Naive B cell (primary cell): ENCODE results near the gene PMAIP1. TPM values are rescaled to one million over a fixed set of nuclear protein-coding genes. Genes with fewer than 3 reads are reported as not detected.

ENCODE experiments used
- ATAC-seq, 2 donors: fragments of 150-1000 bp; cut with Tn5 transposase; 2 replicates each; pipeline ENCODE4 v1.10.0; 2021; ENCODE audit warnings: low read depth in 2 of 2, mild to moderate bottlenecking in 2 of 2, moderate library complexity in 2 of 2
- DNase-seq: peaks from one replicate; pipeline ENCODE4 v3.0.0; 2022
- H3K27ac Mint-ChIP-seq, 6 donors: one replicate each; pipeline ENCODE4 v1.8.0; 2020 to 2022; ENCODE audit warnings: mild to moderate bottlenecking in 6 of 6, mixed read lengths in 6 of 6, moderate library complexity in 5 of 6, inconsistent platforms in 2 of 6
- H3K27me3 Mint-ChIP-seq, 3 donors: one replicate each; pipeline ENCODE4 v1.8.0; 2021 to 2022; ENCODE audit warnings: mixed read lengths in 3 of 3, mild to moderate bottlenecking in 1 of 3
- H3K36me3 Mint-ChIP-seq, 2 donors: one replicate each; pipeline ENCODE4 v1.8.0; 2020 to 2022; ENCODE audit warnings: mixed read lengths in 2 of 2, inconsistent platforms in 1 of 2, mild to moderate bottlenecking in 1 of 2
- H3K4me1 Mint-ChIP-seq, 3 donors: one replicate each; pipeline ENCODE4 v1.8.0; 2020 to 2022; ENCODE audit warnings: mixed read lengths in 3 of 3, inconsistent platforms in 1 of 3, mild to moderate bottlenecking in 1 of 3, moderate library complexity in 1 of 3
- H3K4me3 Mint-ChIP-seq, 8 donors: one replicate each; pipeline ENCODE4 v1.8.0; 2020 to 2022; ENCODE audit warnings: mild to moderate bottlenecking in 8 of 8, mixed read lengths in 8 of 8, moderate library complexity in 8 of 8, inconsistent platforms in 2 of 8
- H3K9me3 Mint-ChIP-seq, 7 donors: one replicate each; pipeline ENCODE4 v1.8.0; 2020 to 2022; ENCODE audit warnings: mixed read lengths in 7 of 7, mild to moderate bottlenecking in 5 of 7, inconsistent platforms in 2 of 7, moderate library complexity in 1 of 7
- polyA plus RNA-seq, 6 donors: library from polyadenylated mRNA; unstranded; fragments of 300-500 nt; fragmentation: Illumina TruSeq; gene quantifications; one replicate each; pipeline ENCODE4 v1.2.3, GENCODE V29; 2021; ENCODE audit warnings: low read depth in 6 of 6

Gene PMAIP1
- polyA plus RNA-seq, 6 donors from 2014 or later, result 94.5 to 224 (median 158) TPM

GRCh38 chr18:59898093-59898492 is 1.7 kb upstream of the PMAIP1 start:
- Mint-ChIP-seq H3K36me3 (peaks cover 0 to 8% of the 10 kb centered on the region in 2 donors), H3K4me1 (peaks cover 29 to 34% (median 33%) of the 10 kb centered on the region in 3 donors), H3K27ac (peak overlapping the region in 1 of 6 donors; percentile 72), H3K4me3 (peak overlapping the region in 5 of 8 donors; percentile 39 to 99 (median 98)), H3K9me3 (no peaks in the 10 kb centered on the region), H3K27me3 (no peaks in the 10 kb centered on the region)
- no peak for ATAC-seq
- no peak for DNase-seq

- H3K27ac Mint-ChIP-seq, result peak overlapping the region; percentile 96 to 98 (median 97)
- DNase-seq (no peak), ATAC-seq (no peak)
- H3K4me3 Mint-ChIP-seq, result peak overlapping the region; percentile 92 to 99 (median 98)
- peaks cover 32 to 38% (median 36%) of the 10 kb centered on the region in 3 donors for H3K4me1 Mint-ChIP-seq
- no peaks in the 10 kb centered on the region for H3K9me3 Mint-ChIP-seq
- peaks cover 0 to 11% of the 10 kb centered on the region in 2 donors for H3K36me3 Mint-ChIP-seq
- no peaks in the 10 kb centered on the region for H3K27me3 Mint-ChIP-seq
Observed at GRCh38 chr18:59898609-59899297, 1.0 kb upstream of the PMAIP1 start.

- peak; percentile 61 for ATAC-seq
- peaks cover 0 to 11% of the 10 kb centered on the region in 2 donors for H3K36me3 Mint-ChIP-seq
- H3K9me3 Mint-ChIP-seq, result no peaks in the 10 kb centered on the region
- peak overlapping the region; percentile 96 to 100 (median 99) for H3K27ac Mint-ChIP-seq
- DNase-seq, result peak; percentile 81
- peak overlapping the region; percentile 92 to 99 (median 98) for H3K4me3 Mint-ChIP-seq
- H3K27me3 Mint-ChIP-seq, result no peaks in the 10 kb centered on the region
- H3K4me1 Mint-ChIP-seq, result peaks cover 47 to 53% (median 50%) of the 10 kb centered on the region in 3 donors
Observed at GRCh38 chr18:59900222-59901128, 679 bp downstream of the PMAIP1 start.

- Mint-ChIP-seq H3K27ac (peak overlapping the region; percentile 21 to 99 (median 90)), H3K4me1 (peaks cover 64 to 72% (median 65%) of the 10 kb centered on the region in 3 donors), H3K36me3 (peaks cover 0 to 11% of the 10 kb centered on the region in 2 donors), H3K27me3 (no peaks in the 10 kb centered on the region), H3K9me3 (no peaks in the 10 kb centered on the region), H3K4me3 (peak overlapping the region in 5 of 8 donors; percentile 32 to 99 (median 75))
- DNase-seq (no peak), ATAC-seq (no peak)
Observed at GRCh38 chr18:59902131-59902992, 2.6 kb downstream of the PMAIP1 start.

- H3K9me3 Mint-ChIP-seq, result no peaks in the 10 kb centered on the region
- H3K4me3 Mint-ChIP-seq, result peak overlapping the region in 3 of 8 donors; percentile 75 to 94 (median 76)
- DNase-seq, result no peak
- H3K4me1 Mint-ChIP-seq, result peaks cover 67 to 79% (median 69%) of the 10 kb centered on the region in 3 donors
- H3K27me3 Mint-ChIP-seq, result no peaks in the 10 kb centered on the region
- no peak for ATAC-seq
- H3K27ac Mint-ChIP-seq, result peak overlapping the region in 5 of 6 donors; percentile 57 to 96 (median 89)
- H3K36me3 Mint-ChIP-seq, result peaks cover 0 to 11% of the 10 kb centered on the region in 2 donors
Observed at GRCh38 chr18:59902993-59903610, 3.3 kb downstream of the PMAIP1 start.

- Mint-ChIP-seq H3K4me1 (peaks cover 71 to 78% (median 71%) of the 10 kb centered on the region in 3 donors), H3K27ac (peak overlapping the region; percentile 96 to 99 (median 99)), H3K4me3 (peak overlapping the region; percentile 39 to 87 (median 84)), H3K36me3 (peaks cover 0 to 11% of the 10 kb centered on the region in 2 donors), H3K9me3 (no peaks in the 10 kb centered on the region), H3K27me3 (no peaks in the 10 kb centered on the region)
- ATAC-seq (no peak), DNase-seq (no peak)
Observed at GRCh38 chr18:59904011-59904601, 4.3 kb downstream of the PMAIP1 start.

- Mint-ChIP-seq H3K9me3 (no peaks in the 10 kb centered on the region), H3K27me3 (no peaks in the 10 kb centered on the region), H3K4me3 (peak overlapping the region in 3 of 8 donors; percentile 15 to 87 (median 16)), H3K36me3 (peaks cover 0 to 11% of the 10 kb centered on the region in 2 donors), H3K4me1 (peaks cover 65 to 75% (median 66%) of the 10 kb centered on the region in 3 donors), H3K27ac (peak overlapping the region; percentile 38 to 99 (median 94))
- DNase-seq, result no peak
- ATAC-seq, result no peak
Observed at GRCh38 chr18:59905686-59906091, 5.9 kb downstream of the PMAIP1 start.

- DNase-seq (no peak), ATAC-seq (no peak)
- Mint-ChIP-seq H3K27ac (peak overlapping the region; percentile 64 to 99 (median 92)), H3K4me1 (peaks cover 60 to 71% (median 61%) of the 10 kb centered on the region in 3 donors), H3K27me3 (no peaks in the 10 kb centered on the region), H3K4me3 (peak overlapping the region in 4 of 8 donors; percentile 29 to 70 (median 66)), H3K9me3 (no peaks in the 10 kb centered on the region), H3K36me3 (peaks cover 0 to 11% of the 10 kb centered on the region in 2 donors)
Observed at GRCh38 chr18:59906203-59906602, 6.4 kb downstream of the PMAIP1 start.

- ATAC-seq, result peak; percentile 20 to 27
Observed at GRCh38 chr18:59907172-59907571, 7.4 kb downstream of the PMAIP1 start.

GRCh38 chr18:59907660-59908059 is 7.9 kb downstream of the PMAIP1 start:
- DNase-seq (no peak), ATAC-seq (no peak)
- peak overlapping the region; percentile 7 to 99 (median 92) for H3K27ac Mint-ChIP-seq
- H3K27me3 Mint-ChIP-seq, result no peaks in the 10 kb centered on the region
- H3K36me3 Mint-ChIP-seq, result peaks cover 0 to 7% of the 10 kb centered on the region in 2 donors
- H3K4me1 Mint-ChIP-seq, result peaks cover 55 to 63% (median 57%) of the 10 kb centered on the region in 3 donors
- no peaks in the 10 kb centered on the region for H3K9me3 Mint-ChIP-seq
- peak overlapping the region; percentile 48 to 84 (median 64) for H3K4me3 Mint-ChIP-seq

More at GRCh38 chr18:59907172-59907571, 7.4 kb downstream of the PMAIP1 start:
- Mint-ChIP-seq H3K27me3 (no peaks in the 10 kb centered on the region), H3K36me3 (peaks cover 0 to 11% of the 10 kb centered on the region in 2 donors), H3K9me3 (no peaks in the 10 kb centered on the region), H3K4me3 (peak overlapping the region; percentile 48 to 84 (median 64)), H3K4me1 (peaks cover 59 to 68% (median 62%) of the 10 kb centered on the region in 3 donors), H3K27ac (peak overlapping the region; percentile 86 to 99 (median 92))
- peak; percentile 41 for DNase-seq

- peak overlapping the region in 1 of 6 donors; percentile 96 for H3K27ac Mint-ChIP-seq
Observed at GRCh38 chr18:59908799-59909198, 9.0 kb downstream of the PMAIP1 start.

More at GRCh38 chr18:59908799-59909198, 9.0 kb downstream of the PMAIP1 start:
- DNase-seq (no peak), ATAC-seq (no peak)
- Mint-ChIP-seq H3K9me3 (no peaks in the 10 kb centered on the region), H3K4me3 (peak overlapping the region in 1 of 8 donors; percentile 53), H3K4me1 (peaks cover 48 to 55% (median 51%) of the 10 kb centered on the region in 3 donors), H3K27me3 (no peaks in the 10 kb centered on the region), H3K36me3 (peaks cover 0 to 4% of the 10 kb centered on the region in 2 donors)
